ENCODE data around the gene ABHD17A. TPM values are rescaled to one million over a fixed set of nuclear protein-coding genes. Genes with fewer than 3 reads are reported as not detected.
A peak's percentile ranks its signal among the peaks of the same experiment; 100 is the strongest.
"Not testable (repeated sequence)": the region's sequence is repeated elsewhere in the genome, so short reads cannot be mapped to it uniquely, and the experiment has no call there.

Gene ABHD17A
- polyA plus RNA-seq, 1 donor (not counting 4 experiments of a cell fraction or from before 2014, with no cell fraction given): 27.2 TPM

DNA sequence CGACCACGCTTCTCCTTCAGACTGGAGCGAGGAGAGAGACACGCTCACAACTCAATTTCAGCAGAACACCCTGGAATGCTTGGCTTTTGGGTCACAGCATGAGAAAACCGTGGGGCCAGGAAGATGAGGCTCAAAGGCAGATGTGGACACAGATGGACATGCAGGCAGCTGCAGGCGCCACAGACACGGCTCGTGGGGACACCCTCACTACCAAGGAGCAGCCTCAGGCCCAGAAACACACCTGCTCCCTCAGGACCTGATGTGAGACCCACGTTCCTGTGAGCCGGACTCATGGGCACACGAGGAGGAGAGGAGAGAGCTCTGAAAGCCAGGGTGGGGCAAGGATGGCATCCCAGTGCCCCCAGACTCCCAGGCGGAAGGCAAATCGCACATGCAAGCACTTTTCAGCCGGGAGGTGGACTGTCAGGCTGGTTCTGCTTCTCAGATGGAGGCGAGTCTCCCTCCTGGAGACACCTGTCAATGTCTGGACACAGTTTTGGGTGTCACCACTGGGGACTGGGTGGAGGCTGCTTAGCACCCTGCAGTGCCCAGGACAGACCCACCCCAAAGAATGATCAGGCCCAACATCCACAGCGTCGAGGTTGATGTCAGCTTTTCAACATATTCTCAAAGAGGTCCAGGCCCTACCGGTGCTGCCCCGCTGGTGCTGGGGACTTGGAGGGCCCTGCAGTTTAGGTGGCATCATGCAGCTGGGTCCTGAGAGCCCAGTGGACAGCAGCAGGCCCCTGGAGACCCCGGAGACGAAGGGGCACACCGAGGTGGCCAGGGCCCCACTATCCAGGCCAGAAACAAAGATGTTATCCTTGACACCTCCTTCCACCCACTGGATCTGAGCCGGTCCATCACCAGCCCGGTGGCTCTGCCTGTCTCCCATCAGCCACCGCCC, 2.3 kb downstream of the ABHD17A start:
- FAIRE-seq (no peak), DNase-seq (ENCODE audit: low read depth, low spot score) (no peak)
- H3K4me3 ChIP-seq (ENCODE audit: control insufficient read depth in 2 of 3, extremely low read depth in 1 of 3, insufficient read depth in 2 of 3, low read depth in 1 of 3, low read length in 3 of 3): peak overlapping the region in 2 of 3 experiments; percentile 80
- no peaks in the 10 kb centered on the region for H3K9me3 ChIP-seq (ENCODE audit: control insufficient read depth, low read depth, low read length)
- no peak for TF ChIP-seq EZH2 (IDR thresholded peaks at IDR 0.05; ENCODE audit: low read length)
- TF ChIP-seq, protein P1, sequence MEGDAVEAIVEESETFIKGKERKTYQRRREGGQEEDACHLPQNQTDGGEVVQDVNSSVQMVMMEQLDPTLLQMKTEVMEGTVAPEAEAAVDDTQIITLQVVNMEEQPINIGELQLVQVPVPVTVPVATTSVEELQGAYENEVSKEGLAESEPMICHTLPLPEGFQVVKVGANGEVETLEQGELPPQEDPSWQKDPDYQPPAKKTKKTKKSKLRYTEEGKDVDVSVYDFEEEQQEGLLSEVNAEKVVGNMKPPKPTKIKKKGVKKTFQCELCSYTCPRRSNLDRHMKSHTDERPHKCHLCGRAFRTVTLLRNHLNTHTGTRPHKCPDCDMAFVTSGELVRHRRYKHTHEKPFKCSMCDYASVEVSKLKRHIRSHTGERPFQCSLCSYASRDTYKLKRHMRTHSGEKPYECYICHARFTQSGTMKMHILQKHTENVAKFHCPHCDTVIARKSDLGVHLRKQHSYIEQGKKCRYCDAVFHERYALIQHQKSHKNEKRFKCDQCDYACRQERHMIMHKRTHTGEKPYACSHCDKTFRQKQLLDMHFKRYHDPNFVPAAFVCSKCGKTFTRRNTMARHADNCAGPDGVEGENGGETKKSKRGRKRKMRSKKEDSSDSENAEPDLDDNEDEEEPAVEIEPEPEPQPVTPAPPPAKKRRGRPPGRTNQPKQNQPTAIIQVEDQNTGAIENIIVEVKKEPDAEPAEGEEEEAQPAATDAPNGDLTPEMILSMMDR (optimal IDR thresholded peaks at IDR 0.05 in 1 of 3, IDR thresholded peaks at IDR 0.05 in 1 of 3, conservative IDR thresholded peaks at IDR 0.05 in 1 of 3; ENCODE audit: extremely low read depth in 1 of 3, insufficient read depth in 2 of 3, low read length in 3 of 3): no peak
- H4K20me1 ChIP-seq (ENCODE audit: control insufficient read depth, extremely low read depth, insufficient read depth, low read length): peaks cover 25% of the 10 kb centered on the region
- H3K27me3 ChIP-seq (ENCODE audit: control insufficient read depth, extremely low read depth, insufficient read depth, low read length): no peaks in the 10 kb centered on the region
- H3K9ac ChIP-seq (ENCODE audit: control insufficient read depth, extremely low read depth, insufficient read depth, low read length): peak overlapping the region; percentile 84
- no peak overlapping the region for H3K27ac ChIP-seq (ENCODE audit: control insufficient read depth, insufficient read depth, low read length)
- H3K4me2 ChIP-seq (ENCODE audit: control insufficient read depth, extremely low read depth, insufficient read depth, low read depth, low read length): peak overlapping the region; percentile 96
- H3K9me1 ChIP-seq (ENCODE audit: control insufficient read depth, extremely low read depth, insufficient read depth, low read length): peaks cover 6% of the 10 kb centered on the region
- dilution Hi-C loops (cut with MboI; ENCODE audit: extremely low pct_ligation_motif_present, low sequenced_read_pairs): no loop called here
- H2AFZ ChIP-seq (ENCODE audit: control insufficient read depth, low read length): no peak overlapping the region
- H3K4me1 ChIP-seq (ENCODE audit: control insufficient read depth, extremely low read depth, insufficient read depth, low read length): peaks cover 24% of the 10 kb centered on the region
- H3K36me3 ChIP-seq (ENCODE audit: control insufficient read depth in 2 of 2, extremely low read depth in 1 of 2, insufficient read depth in 2 of 2, low read length in 2 of 2): peaks cover 5 to 11% of the 10 kb centered on the region in 2 experiments
- H3K79me2 ChIP-seq (ENCODE audit: control insufficient read depth, insufficient read depth, low read length): peaks cover 47% of the 10 kb centered on the region

DNA sequence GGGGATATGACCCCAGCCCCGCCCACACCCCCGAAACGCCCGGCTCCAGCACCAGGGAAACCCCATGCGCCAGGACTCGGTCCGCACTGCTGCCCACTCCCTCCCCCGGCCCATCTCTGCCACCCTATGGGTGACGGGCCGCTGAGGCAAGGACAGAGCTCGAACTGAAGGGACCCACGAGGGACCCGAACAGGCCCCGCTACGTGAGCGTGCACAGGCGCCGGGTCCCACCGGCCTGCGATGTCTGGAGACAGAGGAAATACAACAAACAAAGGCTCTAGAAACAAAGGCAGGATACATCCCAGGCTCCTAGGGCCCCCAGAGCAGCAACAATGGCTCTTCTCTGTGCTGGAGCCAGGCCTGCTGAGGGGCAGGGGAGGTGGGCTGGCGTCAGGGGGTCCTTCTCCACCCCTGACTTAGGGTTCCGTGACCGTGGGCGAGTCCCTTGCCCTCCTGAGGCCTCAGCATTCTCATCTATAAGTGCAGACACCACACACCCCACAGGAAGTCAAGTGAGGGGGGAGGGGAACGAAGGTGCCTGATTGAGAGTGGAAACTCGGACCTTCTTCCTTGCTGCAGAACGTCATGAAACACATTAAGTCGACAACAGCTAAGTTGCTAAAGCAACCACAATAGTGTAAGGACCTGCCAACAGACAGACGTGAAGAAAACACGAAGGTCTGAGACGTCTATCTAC, 3.1 kb downstream of the ABHD17A start:
- H3K9me1 ChIP-seq (ENCODE audit: control insufficient read depth, extremely low read depth, insufficient read depth, low read length): peaks cover 6% of the 10 kb centered on the region
- dilution Hi-C loops (cut with MboI; ENCODE audit: extremely low pct_ligation_motif_present, low sequenced_read_pairs): no loop called here
- FAIRE-seq (peak; percentile 41), DNase-seq (ENCODE audit: low read depth, low spot score) (no peak)
- H3K27ac ChIP-seq (ENCODE audit: control insufficient read depth, insufficient read depth, low read length): no peak overlapping the region
- no peak overlapping the region for H3K9ac ChIP-seq (ENCODE audit: control insufficient read depth, extremely low read depth, insufficient read depth, low read length)
- TF ChIP-seq, protein P1 (optimal IDR thresholded peaks at IDR 0.05 in 1 of 3, IDR thresholded peaks at IDR 0.05 in 1 of 3, conservative IDR thresholded peaks at IDR 0.05 in 1 of 3; ENCODE audit: extremely low read depth in 1 of 3, insufficient read depth in 2 of 3, low read length in 3 of 3): no peak
- H3K4me1 ChIP-seq (ENCODE audit: control insufficient read depth, extremely low read depth, insufficient read depth, low read length): peaks cover 24% of the 10 kb centered on the region
- peaks cover 5 to 11% of the 10 kb centered on the region in 2 experiments for H3K36me3 ChIP-seq (ENCODE audit: control insufficient read depth in 2 of 2, extremely low read depth in 1 of 2, insufficient read depth in 2 of 2, low read length in 2 of 2)
- peak overlapping the region; percentile 1 for H3K4me2 ChIP-seq (ENCODE audit: control insufficient read depth, extremely low read depth, insufficient read depth, low read depth, low read length)
- H4K20me1 ChIP-seq (ENCODE audit: control insufficient read depth, extremely low read depth, insufficient read depth, low read length): peaks cover 25% of the 10 kb centered on the region
- H3K4me3 ChIP-seq (ENCODE audit: control insufficient read depth in 2 of 3, extremely low read depth in 1 of 3, insufficient read depth in 2 of 3, low read depth in 1 of 3, low read length in 3 of 3): no peak overlapping the region
- H2AFZ ChIP-seq (ENCODE audit: control insufficient read depth, low read length): no peak overlapping the region
- H3K79me2 ChIP-seq (ENCODE audit: control insufficient read depth, insufficient read depth, low read length): peaks cover 47% of the 10 kb centered on the region
- no peaks in the 10 kb centered on the region for H3K27me3 ChIP-seq (ENCODE audit: control insufficient read depth, extremely low read depth, insufficient read depth, low read length)
- no peaks in the 10 kb centered on the region for H3K9me3 ChIP-seq (ENCODE audit: control insufficient read depth, low read depth, low read length)

DNA sequence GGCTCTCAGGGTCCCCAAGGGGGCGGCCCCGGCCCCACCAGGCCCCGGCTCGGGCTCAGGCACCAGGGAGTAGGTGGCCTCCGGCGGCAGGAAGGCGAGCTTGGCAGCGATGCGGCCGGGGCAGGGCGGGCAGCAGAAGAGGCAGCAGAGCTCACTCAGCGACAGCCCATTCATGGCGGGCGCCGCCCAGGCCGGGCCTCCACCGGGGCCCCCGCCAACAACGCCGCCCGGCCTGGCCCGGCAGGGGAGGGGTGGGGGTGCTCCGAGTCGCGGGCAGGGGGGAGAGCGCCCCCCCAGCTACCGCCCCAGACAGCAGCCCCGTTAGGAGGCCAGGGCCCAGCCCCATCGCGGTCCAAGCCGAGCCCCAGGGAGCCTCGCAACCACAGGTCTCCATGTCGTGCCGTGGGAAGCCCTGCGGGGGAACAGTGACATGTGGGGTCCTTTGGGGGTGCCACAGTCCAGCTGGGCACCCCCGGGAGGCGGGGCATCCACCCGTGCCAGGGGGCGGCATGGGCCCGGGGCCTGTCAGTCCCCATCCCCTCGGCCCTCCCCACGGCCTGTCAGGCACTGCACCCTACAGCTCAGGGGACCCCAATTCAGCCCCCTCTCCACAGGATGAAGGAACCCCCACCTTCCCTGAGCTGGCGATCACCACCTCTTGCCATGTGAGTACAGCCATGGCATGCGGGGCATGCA, 3.8 kb downstream of the ABHD17A start:
- H3K4me3 ChIP-seq (ENCODE audit: control insufficient read depth in 2 of 3, extremely low read depth in 1 of 3, insufficient read depth in 2 of 3, low read depth in 1 of 3, low read length in 3 of 3); DNase-seq (ENCODE audit: low read depth, low spot score); H3K9me3 ChIP-seq (ENCODE audit: control insufficient read depth, low read depth, low read length); dilution Hi-C loops (cut with MboI; ENCODE audit: extremely low pct_ligation_motif_present, low sequenced_read_pairs); H3K9ac ChIP-seq (ENCODE audit: control insufficient read depth, extremely low read depth, insufficient read depth, low read length); H2AFZ ChIP-seq (ENCODE audit: control insufficient read depth, low read length); H3K27me3 ChIP-seq (ENCODE audit: control insufficient read depth, extremely low read depth, insufficient read depth, low read length); H3K27ac ChIP-seq (ENCODE audit: control insufficient read depth, insufficient read depth, low read length); FAIRE-seq; H3K9me1 ChIP-seq (ENCODE audit: control insufficient read depth, extremely low read depth, insufficient read depth, low read length): not testable (repeated sequence)
- Histone ChIP-seq H3K4me1 (ENCODE audit: control insufficient read depth, extremely low read depth, insufficient read depth, low read length) (peaks cover 27% of the 10 kb centered on the region), H3K36me3 (ENCODE audit: control insufficient read depth in 2 of 2, extremely low read depth in 1 of 2, insufficient read depth in 2 of 2, low read length in 2 of 2) (peaks cover 5 to 11% of the 10 kb centered on the region in 2 experiments), H3K4me2 (ENCODE audit: control insufficient read depth, extremely low read depth, insufficient read depth, low read depth, low read length) (peak overlapping the region; percentile 27), H4K20me1 (ENCODE audit: control insufficient read depth, extremely low read depth, insufficient read depth, low read length) (peaks cover 25% of the 10 kb centered on the region), H3K79me2 (ENCODE audit: control insufficient read depth, insufficient read depth, low read length) (peaks cover 47% of the 10 kb centered on the region)
